Keratinocyte (primary cell): ENCODE measurements around the gene DGKI. TPM values are rescaled to one million over a fixed set of nuclear protein-coding genes. Genes with fewer than 3 reads are reported as not detected.

ENCODE experiments used
- DNase-seq: peaks from one replicate; pipeline ENCODE4 v3.0.0-alpha.2; 2011; ENCODE audit warnings: low read depth, missing footprints, low spot score
- FAIRE-seq: peaks from 2 replicates; lab custom pipeline; 2011; peaks lifted over from hg19 to GRCh38; lab: Jason Lieb, UNC
- H2AFZ ChIP-seq: 2 replicates; pipeline ENCODE4 v1.6.0; 2012; ENCODE audit warnings: low read length, control low read depth, inconsistent platforms; ENCODE audit not compliant: control insufficient read depth
- H3K27ac ChIP-seq: 2 replicates; pipeline ENCODE4 v1.5.1; 2011; ENCODE audit warnings: low read length; ENCODE audit not compliant: control insufficient read depth, insufficient read depth
- H3K27me3 ChIP-seq: 3 replicates; pipeline ENCODE4 v1.6.0; 2011; ENCODE audit warnings: low read length; ENCODE audit not compliant: control insufficient read depth, insufficient read depth; ENCODE audit errors: extremely low read depth
- H3K36me3 ChIP-seq, 2 experiments: 2 replicates in 1 of 2; 3 replicates in 1 of 2; pipeline ENCODE4 v1.5.1; 2011; ENCODE audit warnings: low read length in 2 of 2, mild to moderate bottlenecking in 1 of 2; ENCODE audit not compliant: control insufficient read depth in 2 of 2, insufficient read depth in 2 of 2; ENCODE audit errors: extremely low read depth in 1 of 2
- H3K4me1 ChIP-seq: 3 replicates; pipeline ENCODE4 v1.5.1; 2011; ENCODE audit warnings: low read length; ENCODE audit not compliant: control insufficient read depth, insufficient read depth; ENCODE audit errors: extremely low read depth
- H3K4me2 ChIP-seq: 3 replicates; pipeline ENCODE4 v1.6.0; 2011; ENCODE audit warnings: low read depth, low read length; ENCODE audit not compliant: control insufficient read depth, insufficient read depth; ENCODE audit errors: extremely low read depth
- H3K4me3 ChIP-seq, 3 experiments: fragments of 200-600 bp in 1 of 3; sonication (generic) in 1 of 3; 2 replicates in 2 of 3; 3 replicates in 1 of 3; pipeline ENCODE4 v1.5.1; 2011 to 2016; ENCODE audit warnings: low read length in 3 of 3, mild to moderate bottlenecking in 3 of 3, control low read depth in 2 of 3, inconsistent platforms in 1 of 3, low read depth in 1 of 3, mixed read lengths in 1 of 3, mixed run types in 1 of 3, moderate library complexity in 1 of 3; ENCODE audit not compliant: control insufficient read depth in 2 of 3, insufficient read depth in 2 of 3; ENCODE audit errors: extremely low read depth in 1 of 3
- H3K79me2 ChIP-seq: 2 replicates; pipeline ENCODE4 v1.6.0; 2012; ENCODE audit warnings: low read length; ENCODE audit not compliant: control insufficient read depth, insufficient read depth
- H3K9ac ChIP-seq: 3 replicates; pipeline ENCODE4 v1.6.0; 2011; ENCODE audit warnings: low read length; ENCODE audit not compliant: control insufficient read depth, insufficient read depth; ENCODE audit errors: extremely low read depth
- H3K9me1 ChIP-seq: 3 replicates; pipeline ENCODE4 v1.6.0; 2011; ENCODE audit warnings: low read length; ENCODE audit not compliant: control insufficient read depth, insufficient read depth; ENCODE audit errors: extremely low read depth
- H3K9me3 ChIP-seq: 2 replicates; pipeline ENCODE4 v1.5.1; 2012; ENCODE audit warnings: low read depth, low read length; ENCODE audit not compliant: control insufficient read depth
- H4K20me1 ChIP-seq: 3 replicates; pipeline ENCODE4 v1.6.0; 2011; ENCODE audit warnings: low read length; ENCODE audit not compliant: control insufficient read depth, insufficient read depth; ENCODE audit errors: extremely low read depth
- CTCF ChIP-seq, 3 experiments: IDR thresholded peaks in 1 of 3; conservative IDR thresholded peaks in 1 of 3; optimal IDR thresholded peaks in 1 of 3; 2 replicates in 2 of 3; 3 replicates in 1 of 3; pipeline versions ENCODE3 to v1.5.1; 2011; ENCODE audit warnings: low read length in 3 of 3, mild to moderate bottlenecking in 3 of 3, moderate library complexity in 2 of 3, control low read depth in 1 of 3, inconsistent platforms in 1 of 3; ENCODE audit not compliant: insufficient read depth in 2 of 3; ENCODE audit errors: extremely low read depth in 1 of 3
- EZH2 ChIP-seq: IDR thresholded peaks from one replicate; pipeline ENCODE4 v1.6.1; 2012; ENCODE audit warnings: inconsistent platforms, mild to moderate bottlenecking, low read length, moderate library complexity
- dilution Hi-C: fragments of 300-500 bp; cut with MboI; formaldehyde crosslinking; loops from one replicate; pipeline ENCODE4 v1.7.0; 2020; ENCODE audit warnings: low sequenced_read_pairs; ENCODE audit not compliant: extremely low pct_ligation_motif_present
- polyA plus RNA-seq, 5 experiments: library from polyadenylated mRNA; depleted of rRNA in 3 of 5; stranded (reverse) in 3 of 5; stranded (forward) in 1 of 5; unstranded in 1 of 5; fragments of >200 nt; gene quantifications; 1 replicate in 1 of 5; 2 replicates in 3 of 5; 3 replicates in 1 of 5; pipeline versions ENCODE4 v1.2.1 to v1.2.3, GENCODE V29; 2011 to 2012; ENCODE audit warnings: missing spikeins in 2 of 5, low read depth in 1 of 5, low replicate concordance in 1 of 5

Gene DGKI
- polyA plus RNA-seq, 1 donor (not counting 4 experiments of a cell fraction or from before 2014, with no cell fraction given), result 0.14 TPM

GRCh38 chr7:137469858-137470257 lies 376.9 kb downstream of the DGKI start:
- no peak overlapping the region for H2AFZ ChIP-seq
- H3K79me2 ChIP-seq, result no peaks in the 10 kb centered on the region
- dilution Hi-C loops, result no loop called here
- no peak overlapping the region for H3K4me3 ChIP-seq
- H4K20me1 ChIP-seq, result no peaks in the 10 kb centered on the region
- no peak overlapping the region for H3K9ac ChIP-seq
- TF ChIP-seq EZH2 (no peak), CTCF (optimal IDR thresholded peaks at IDR 0.05 in 1 of 3, IDR thresholded peaks at IDR 0.05 in 1 of 3, conservative IDR thresholded peaks at IDR 0.05 in 1 of 3; ENCODE audit: extremely low read depth in 1 of 3, insufficient read depth in 2 of 3, low read length in 3 of 3) (no peak)
- no peak for FAIRE-seq
- H3K4me2 ChIP-seq, result no peak overlapping the region
- no peak overlapping the region for H3K27ac ChIP-seq
- no peaks in the 10 kb centered on the region for H3K4me1 ChIP-seq
- no peak for DNase-seq
- no peaks in the 10 kb centered on the region for H3K9me1 ChIP-seq
- no peaks in the 10 kb centered on the region for H3K36me3 ChIP-seq
- H3K9me3 ChIP-seq, result no peaks in the 10 kb centered on the region
- no peaks in the 10 kb centered on the region for H3K27me3 ChIP-seq

GRCh38 chr7:137469191-137469811 lies 377.5 kb downstream of the DGKI start:
- Histone ChIP-seq H3K27ac (no peak overlapping the region), H3K4me2 (no peak overlapping the region), H3K79me2 (no peaks in the 10 kb centered on the region), H3K9me3 (no peaks in the 10 kb centered on the region), H3K4me3 (no peak overlapping the region), H3K9me1 (no peaks in the 10 kb centered on the region), H3K4me1 (no peaks in the 10 kb centered on the region), H3K27me3 (no peaks in the 10 kb centered on the region), H2AFZ (no peak overlapping the region), H3K36me3 (no peaks in the 10 kb centered on the region), H4K20me1 (no peaks in the 10 kb centered on the region), H3K9ac (no peak overlapping the region)
- dilution Hi-C loops, result no loop called here
- no peak for TF ChIP-seq EZH2
- no peak for TF ChIP-seq CTCF (optimal IDR thresholded peaks at IDR 0.05 in 1 of 3, IDR thresholded peaks at IDR 0.05 in 1 of 3, conservative IDR thresholded peaks at IDR 0.05 in 1 of 3; ENCODE audit: extremely low read depth in 1 of 3, insufficient read depth in 2 of 3, low read length in 3 of 3)
- DNase-seq (no peak), FAIRE-seq (no peak)
